H1 (cell line): ENCODE measurements around the gene BRIP1. TPM values are rescaled to one million over a fixed set of nuclear protein-coding genes. Genes with fewer than 3 reads are reported as not detected.

Experiments
- CTCF ChIA-PET: fragments of 300-600 bp; sonication (Branson Sonifier 250); formaldehyde crosslinking; loops from one replicate; lab custom pipeline; 2021; ENCODE audit not compliant: partially characterized antibody; lab: Charles Lee
- POLR2A ChIA-PET: fragments of 300-600 bp; sonication (Branson Sonifier 250); formaldehyde crosslinking; loops from one replicate; lab custom pipeline; 2021; ENCODE audit warnings: inconsistent platforms; ENCODE audit not compliant: partially characterized antibody; lab: Charles Lee
- DNase-seq, 2 experiments: peaks; one replicate each; pipeline versions ENCODE4 v3.0.0 to v3.0.0-alpha.2; 2010 to 2022; ENCODE audit warnings: low spot score in 2 of 2, low read depth in 1 of 2, mixed read lengths in 1 of 2
- FAIRE-seq: peaks from 2 replicates; lab custom pipeline; 2011; peaks lifted over from hg19 to GRCh38; lab: Jason Lieb, UNC
- H2AFZ ChIP-seq: 2 replicates; pipeline ENCODE4 v1.8.1; 2012; ENCODE audit warnings: low read length, inconsistent platforms
- H2AK5ac ChIP-seq: 2 replicates; pipeline ENCODE4 v1.6.1; 2013; ENCODE audit warnings: low read depth, low read length
- H2BK120ac ChIP-seq: replicated peaks from 2 replicates; pipeline ENCODE3; 2013; ENCODE audit warnings: low read depth, low read length, inconsistent platforms
- H2BK12ac ChIP-seq: 2 replicates; pipeline ENCODE4 v1.6.1; 2013; ENCODE audit warnings: low read depth, low read length
- H2BK15ac ChIP-seq: 2 replicates; pipeline ENCODE4 v1.6.1; 2013; ENCODE audit warnings: low read length
- H2BK20ac ChIP-seq: 2 replicates; pipeline ENCODE4 v1.6.1; 2013; ENCODE audit warnings: low read length
- H2BK5ac ChIP-seq: 2 replicates; pipeline ENCODE4 v1.6.1; 2013; ENCODE audit warnings: low read depth, low read length
- H3K14ac ChIP-seq: 2 replicates; pipeline ENCODE4 v1.6.1; 2013; ENCODE audit warnings: inconsistent platforms; ENCODE audit not compliant: insufficient read length
- H3K18ac ChIP-seq: 2 replicates; pipeline ENCODE4 v1.6.1; 2013; ENCODE audit warnings: low read length; ENCODE audit errors: extremely low read depth
- H3K23ac ChIP-seq: 2 replicates; pipeline ENCODE4 v1.6.1; 2013; ENCODE audit warnings: inconsistent platforms; ENCODE audit not compliant: insufficient read length
- H3K23me2 ChIP-seq: 2 replicates; pipeline ENCODE4 v1.6.1; 2013; ENCODE audit warnings: low read depth, low read length
- H3K27ac ChIP-seq: 2 replicates; pipeline ENCODE4 v1.6.1; 2011; ENCODE audit warnings: low read depth, low read length, inconsistent platforms
- H3K27me3 ChIP-seq, 4 experiments: replicated peaks in 1 of 4; 1 replicate in 1 of 4; 2 replicates in 3 of 4; pipeline versions ENCODE4 v1.6.1 to v1.8.1; 2011 to 2013; ENCODE audit warnings: low read length in 3 of 4, mild to moderate bottlenecking in 3 of 4, inconsistent platforms in 2 of 4, mixed read lengths in 2 of 4, moderate library complexity in 1 of 4; ENCODE audit not compliant: control insufficient read depth in 3 of 4, insufficient read depth in 3 of 4; ENCODE audit errors: extremely low read depth in 1 of 4
- H3K36me3 ChIP-seq, 4 experiments: 2 replicates each; pipeline versions ENCODE4 v1.6.1 to v1.8.1; 2011 to 2013; ENCODE audit warnings: mild to moderate bottlenecking in 4 of 4, low read length in 3 of 4, moderate library complexity in 2 of 4, control low read depth in 1 of 4, inconsistent platforms in 1 of 4; ENCODE audit not compliant: insufficient read depth in 4 of 4, control insufficient read depth in 2 of 4
- H3K4ac ChIP-seq: replicated peaks from 2 replicates; pipeline ENCODE3; 2013; ENCODE audit warnings: low read length, low read depth, mixed read lengths, inconsistent platforms; ENCODE audit not compliant: insufficient read length
- H3K4me1 ChIP-seq, 4 experiments: replicated peaks in 1 of 4; 1 replicate in 1 of 4; 2 replicates in 3 of 4; pipeline versions ENCODE4 v1.6.1 to v1.8.1; 2011 to 2013; ENCODE audit warnings: low read length in 3 of 4, inconsistent platforms in 2 of 4, mixed read lengths in 1 of 4; ENCODE audit not compliant: insufficient read depth in 4 of 4, control insufficient read depth in 3 of 4
- H3K4me2 ChIP-seq, 2 experiments: 2 replicates each; pipeline versions ENCODE4 v1.6.1 to v1.8.1; 2011 to 2013; ENCODE audit warnings: low read depth in 2 of 2, low read length in 2 of 2, control low read depth in 1 of 2, inconsistent platforms in 1 of 2, mild to moderate bottlenecking in 1 of 2; ENCODE audit not compliant: insufficient read depth in 1 of 2
- H3K4me3 ChIP-seq, 4 experiments: fragments of 200-600, 300-600 bp in 1 of 4; sonication (generic), shearing (Covaris generic), sonication (Bioruptor Twin) in 1 of 4; 2 replicates each; pipeline versions ENCODE4 v1.5.1 to v1.8.1; 2011 to 2016; ENCODE audit warnings: low read length in 4 of 4, low read depth in 3 of 4, control low read depth in 2 of 4, inconsistent platforms in 2 of 4, mild to moderate bottlenecking in 2 of 4, mixed read lengths in 1 of 4, moderate library complexity in 1 of 4; ENCODE audit not compliant: insufficient read depth in 2 of 4; ENCODE audit errors: extremely low read depth in 1 of 4
- H3K56ac ChIP-seq: replicated peaks from 2 replicates; pipeline ENCODE3; 2013; ENCODE audit warnings: low read depth, mild to moderate bottlenecking, mixed read lengths, low read length, inconsistent platforms; ENCODE audit not compliant: insufficient read length
- H3K79me1 ChIP-seq: 2 replicates; pipeline ENCODE4 v1.6.1; 2013; ENCODE audit warnings: low read depth, low read length, control low read depth
- H3K79me2 ChIP-seq, 2 experiments: 2 replicates each; pipeline versions ENCODE4 v1.6.1 to v1.8.1; 2012 to 2013; ENCODE audit warnings: low read length in 2 of 2, mild to moderate bottlenecking in 2 of 2, inconsistent platforms in 1 of 2; ENCODE audit not compliant: insufficient read depth in 2 of 2, control insufficient read depth in 1 of 2
- H3K9ac ChIP-seq, 4 experiments: replicated peaks in 1 of 4; 1 replicate in 1 of 4; 2 replicates in 3 of 4; pipeline versions ENCODE4 v1.6.1 to v1.8.1; 2011 to 2013; ENCODE audit warnings: low read depth in 3 of 4, low read length in 3 of 4, control low read depth in 2 of 4, mild to moderate bottlenecking in 2 of 4, moderate library complexity in 2 of 4, inconsistent platforms in 1 of 4; ENCODE audit errors: extremely low read depth in 1 of 4
- H3K9me3 ChIP-seq, 2 experiments: 2 replicates each; pipeline versions ENCODE4 v1.6.1 to v1.8.1; 2012 to 2013; ENCODE audit warnings: mild to moderate bottlenecking in 2 of 2, moderate library complexity in 2 of 2, control low read depth in 1 of 2, inconsistent platforms in 1 of 2, low read depth in 1 of 2, low read length in 1 of 2, mixed read lengths in 1 of 2; ENCODE audit not compliant: insufficient read depth in 2 of 2
- H4K20me1 ChIP-seq, 2 experiments: replicated peaks in 1 of 2; 2 replicates each; pipeline versions ENCODE3 to v1.8.1; 2011 to 2013; ENCODE audit warnings: inconsistent platforms in 2 of 2, low read length in 2 of 2, mild to moderate bottlenecking in 1 of 2; ENCODE audit not compliant: insufficient read depth in 2 of 2, control insufficient read depth in 1 of 2
- H4K5ac ChIP-seq: 2 replicates; pipeline ENCODE4 v1.6.1; 2013; ENCODE audit warnings: low read length, low read depth, mixed read lengths, inconsistent platforms; ENCODE audit not compliant: insufficient read length
- H4K8ac ChIP-seq: 2 replicates; pipeline ENCODE4 v1.8.0; 2013; ENCODE audit warnings: mild to moderate bottlenecking, moderate library complexity, low read length, inconsistent platforms; ENCODE audit not compliant: insufficient read depth; ENCODE audit errors: extremely low read depth
- H4K91ac ChIP-seq: replicated peaks from 2 replicates; pipeline ENCODE3; 2013; ENCODE audit warnings: low read length, mixed read lengths, inconsistent platforms; ENCODE audit not compliant: insufficient read length
- CBX8 ChIP-seq: fragments of 300-800, 300-1000 bp; sonication (generic); IDR thresholded peaks from 2 replicates; pipeline ENCODE4 v1.7.1; 2016; ENCODE audit warnings: low read depth, low read length, borderline replicate concordance
- CHD2 ChIP-seq: IDR thresholded peaks from 2 replicates; pipeline ENCODE4 v1.6.1; 2012; ENCODE audit warnings: low read length, improper control_type of control experiment
- SP4 ChIP-seq: IDR thresholded peaks from 2 replicates; pipeline ENCODE4 v1.6.1; 2012; ENCODE audit warnings: low read length, inconsistent platforms
- WGBS, 2 experiments: shearing (Covaris generic) in 1 of 2; methylation state at CpG; one replicate each; pipeline versions ENCODE4 v1.1.6 to v1.1.7; 2013 to 2015; ENCODE audit warnings: low lambda C conversion rate in 2 of 2, mixed read lengths in 2 of 2, inconsistent platforms in 1 of 2, low coverage in 1 of 2, missing lambda C conversion rate in 1 of 2; ENCODE audit not compliant: insufficient replicate concordance in 2 of 2, insufficient coverage in 1 of 2, insufficient read length in 1 of 2; ENCODE audit errors: extremely low coverage in 1 of 2, missing lambda C conversion rate in 1 of 2; 5-methylcytosine and 5-hydroxymethylcytosine counted together
- polyA plus RNA-seq, 7 experiments: library from polyadenylated mRNA; depleted of rRNA in 3 of 7; stranded (reverse) in 5 of 7; unstranded in 2 of 7; fragments of >200 nt in 5 of 7; fragments of 200-250 nt in 2 of 7; gene quantifications; 1 replicate in 5 of 7; 2 replicates in 1 of 7; 4 replicates in 1 of 7; pipeline versions ENCODE4 v1.2.1 to v1.2.3, GENCODE V29; 2011 to 2013; ENCODE audit warnings: missing spikeins in 2 of 7, mixed read lengths in 2 of 7
- total RNA-seq: library from RNA; stranded (reverse); fragmentation: NEBNext Ultra II Directional; extraction: Animal tissue kit (Norgen Biotek cat#: 25700); gene quantifications from 2 replicates; pipeline ENCODE4 v1.2.1, GENCODE V29; 2021

The BRIP1 gene
- total and polyA plus RNA-seq, 2 of the 8 experiments (the other 6 are each of a cell fraction or from before 2014, with no cell fraction given): 5.8 to 19.2 TPM

GRCh38 chr17:61806936-61807335 lies 56.4 kb downstream of the BRIP1 start:
- FAIRE-seq (no peak), DNase-seq (no peak)
- H4K20me1 ChIP-seq: no peaks in the 10 kb centered on the region
- H2BK12ac ChIP-seq: no peak overlapping the region
- H4K5ac ChIP-seq: no peak overlapping the region
- H2BK15ac ChIP-seq: no peak overlapping the region
- no peak overlapping the region for H2BK120ac ChIP-seq
- TF ChIP-seq CBX8 (no peak), CHD2 (no peak), SP4 (no peak)
- no peak overlapping the region for H2AFZ ChIP-seq
- H2BK5ac ChIP-seq: no peak overlapping the region
- H3K23me2 ChIP-seq: no peaks in the 10 kb centered on the region
- H3K9me3 ChIP-seq: no peaks in the 10 kb centered on the region
- no peak overlapping the region for H3K14ac ChIP-seq
- no peak overlapping the region for H4K91ac ChIP-seq
- no peak overlapping the region for H4K8ac ChIP-seq
- H3K27me3 ChIP-seq: no peaks in the 10 kb centered on the region
- H3K27ac ChIP-seq: no peak overlapping the region
- H3K36me3 ChIP-seq: peaks cover 0 to 15% (median 2%) of the 10 kb centered on the region in 4 experiments; a peak in 3 of 8 replicates
- no peak overlapping the region for H3K9ac ChIP-seq
- H3K79me1 ChIP-seq: no peaks in the 10 kb centered on the region
- H2BK20ac ChIP-seq: no peak overlapping the region
- POLR2A ChIA-PET: interaction anchor here (0.6 kb wide), 1 partner anchor 181 kb away, joined by 3 read pairs; no protein-coding TSS in a partner anchor
- WGBS, 2 experiments: 100% methylated on average over 1 of the region's 1 CpG; no CpG with 5 or more reads in 1 of the 2 experiments
- H2AK5ac ChIP-seq: no peak overlapping the region
- no peak overlapping the region for H3K4ac ChIP-seq
- H3K79me2 ChIP-seq: no peaks in the 10 kb centered on the region
- H3K23ac ChIP-seq: no peak overlapping the region
- no peaks in the 10 kb centered on the region for H3K4me1 ChIP-seq
- CTCF ChIA-PET: no interaction called here
- no peak overlapping the region for H3K4me3 ChIP-seq
- H3K56ac ChIP-seq: no peak overlapping the region
- H3K18ac ChIP-seq: no peak overlapping the region
- no peak overlapping the region for H3K4me2 ChIP-seq
